Bronchial epithelial cell (primary cell): ENCODE measurements around the gene PLOD2. TPM values are rescaled to one million over a fixed set of nuclear protein-coding genes. Genes with fewer than 3 reads are reported as not detected.

ENCODE experiments used
- DNase-seq: peaks from one replicate; pipeline ENCODE4 v3.0.0-alpha.2; 2010; ENCODE audit warnings: low read depth
- FAIRE-seq: peaks from 2 replicates; lab custom pipeline; 2011; peaks lifted over from hg19 to GRCh38; lab: Jason Lieb, UNC
- H3K27me3 ChIP-seq: 2 replicates; pipeline ENCODE4 v1.5.1; 2011; ENCODE audit warnings: low read length; ENCODE audit not compliant: control insufficient read depth, insufficient read depth
- H3K36me3 ChIP-seq: 2 replicates; pipeline ENCODE4 v1.5.1; 2011; ENCODE audit warnings: low read length; ENCODE audit not compliant: control insufficient read depth, insufficient read depth
- H3K4me3 ChIP-seq: 2 replicates; pipeline ENCODE4 v1.5.1; 2011; ENCODE audit warnings: mild to moderate bottlenecking, low read depth, low read length, control low read depth
- total RNA-seq: library from RNA; depleted of rRNA; stranded (reverse); fragments of >200 nt; gene quantifications from 2 replicates; pipeline ENCODE4 v1.2.1, GENCODE V29; 2014
- TF ChIP-seq, protein P1 (sequence below): IDR thresholded peaks from 2 replicates; pipeline ENCODE4 v1.5.1; 2011; ENCODE audit warnings: mild to moderate bottlenecking, moderate library complexity, low read length, control low read depth, inconsistent platforms; ENCODE audit not compliant: insufficient read depth, severe bottlenecking

Gene PLOD2
- total RNA-seq, 1 donor from 2014 or later, result 36.6 TPM

DNA sequence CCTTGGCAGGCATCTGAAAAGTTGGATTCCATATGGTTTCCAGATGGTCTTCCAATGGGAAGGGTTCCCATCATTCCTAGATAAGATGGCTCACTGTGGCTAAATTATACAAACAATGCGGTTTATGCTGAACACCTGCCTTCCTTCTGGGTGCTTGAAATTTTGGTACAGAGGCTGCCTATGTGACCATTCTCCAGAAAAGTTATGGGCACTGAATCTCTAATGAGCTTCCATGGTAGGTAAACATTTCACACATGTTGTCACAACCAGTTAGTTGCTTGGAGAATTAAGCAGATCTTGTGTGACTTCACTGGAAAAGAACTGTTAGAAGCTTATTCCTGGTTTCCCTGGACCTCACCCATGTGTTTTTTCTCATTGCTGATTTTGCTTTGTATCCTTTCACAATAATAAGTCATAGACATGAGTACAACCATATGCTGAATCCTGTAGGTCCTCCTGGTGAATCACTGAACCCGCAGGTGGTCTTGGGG, 30.1 kb downstream of the PLOD2 start:
- no peak for DNase-seq
- no peak overlapping the region for H3K4me3 ChIP-seq
- FAIRE-seq, result no peak
- TF ChIP-seq, protein P1, sequence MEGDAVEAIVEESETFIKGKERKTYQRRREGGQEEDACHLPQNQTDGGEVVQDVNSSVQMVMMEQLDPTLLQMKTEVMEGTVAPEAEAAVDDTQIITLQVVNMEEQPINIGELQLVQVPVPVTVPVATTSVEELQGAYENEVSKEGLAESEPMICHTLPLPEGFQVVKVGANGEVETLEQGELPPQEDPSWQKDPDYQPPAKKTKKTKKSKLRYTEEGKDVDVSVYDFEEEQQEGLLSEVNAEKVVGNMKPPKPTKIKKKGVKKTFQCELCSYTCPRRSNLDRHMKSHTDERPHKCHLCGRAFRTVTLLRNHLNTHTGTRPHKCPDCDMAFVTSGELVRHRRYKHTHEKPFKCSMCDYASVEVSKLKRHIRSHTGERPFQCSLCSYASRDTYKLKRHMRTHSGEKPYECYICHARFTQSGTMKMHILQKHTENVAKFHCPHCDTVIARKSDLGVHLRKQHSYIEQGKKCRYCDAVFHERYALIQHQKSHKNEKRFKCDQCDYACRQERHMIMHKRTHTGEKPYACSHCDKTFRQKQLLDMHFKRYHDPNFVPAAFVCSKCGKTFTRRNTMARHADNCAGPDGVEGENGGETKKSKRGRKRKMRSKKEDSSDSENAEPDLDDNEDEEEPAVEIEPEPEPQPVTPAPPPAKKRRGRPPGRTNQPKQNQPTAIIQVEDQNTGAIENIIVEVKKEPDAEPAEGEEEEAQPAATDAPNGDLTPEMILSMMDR, result no peak
- H3K36me3 ChIP-seq, result no peaks in the 10 kb centered on the region
- no peaks in the 10 kb centered on the region for H3K27me3 ChIP-seq

DNA sequence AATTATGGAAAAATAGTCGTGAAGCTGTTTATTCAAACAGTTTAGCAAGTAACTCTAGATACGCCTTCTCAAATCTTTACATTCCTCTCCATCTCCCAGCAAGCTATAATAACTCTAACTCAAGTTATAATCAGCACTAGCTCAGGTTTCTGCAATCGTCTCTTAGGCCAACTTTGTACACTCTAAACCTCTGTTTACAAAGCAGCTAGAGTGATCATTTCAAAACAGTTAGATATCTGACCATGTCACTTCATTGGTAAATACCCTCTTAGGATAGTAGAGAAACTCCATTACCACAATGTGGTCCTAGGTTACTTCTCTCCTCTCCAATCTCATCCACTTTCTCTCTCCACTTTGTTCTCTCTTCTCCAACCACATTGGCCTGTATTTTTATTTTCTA, 31.2 kb downstream of the PLOD2 start:
- TF ChIP-seq, protein P1, result no peak
- no peaks in the 10 kb centered on the region for H3K36me3 ChIP-seq
- no peak for DNase-seq
- H3K4me3 ChIP-seq, result no peak overlapping the region
- no peaks in the 10 kb centered on the region for H3K27me3 ChIP-seq
- FAIRE-seq, result no peak

DNA sequence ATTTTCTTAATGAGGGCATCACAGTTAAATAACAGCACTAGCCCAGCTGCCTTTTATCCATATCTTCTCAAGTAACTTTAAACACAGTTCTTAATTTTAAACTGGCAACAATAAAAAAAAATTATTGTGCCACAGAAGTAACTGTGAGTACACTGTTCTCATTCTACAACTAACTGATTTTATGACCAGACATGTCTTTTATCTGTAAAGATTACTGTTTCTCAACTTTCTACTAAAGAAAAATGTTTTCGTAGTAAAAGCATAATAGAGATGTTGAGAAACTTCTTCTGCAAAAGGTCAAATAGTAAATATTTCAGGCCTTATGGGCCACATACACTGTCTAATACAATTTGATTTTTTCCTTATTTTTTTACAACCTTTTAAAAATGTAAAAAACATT, 32.0 kb downstream of the PLOD2 start:
- TF ChIP-seq, protein P1, result no peak
- Histone ChIP-seq H3K36me3 (no peaks in the 10 kb centered on the region), H3K27me3 (no peaks in the 10 kb centered on the region), H3K4me3 (no peak overlapping the region)
- FAIRE-seq, result no peak
- DNase-seq, result no peak

DNA sequence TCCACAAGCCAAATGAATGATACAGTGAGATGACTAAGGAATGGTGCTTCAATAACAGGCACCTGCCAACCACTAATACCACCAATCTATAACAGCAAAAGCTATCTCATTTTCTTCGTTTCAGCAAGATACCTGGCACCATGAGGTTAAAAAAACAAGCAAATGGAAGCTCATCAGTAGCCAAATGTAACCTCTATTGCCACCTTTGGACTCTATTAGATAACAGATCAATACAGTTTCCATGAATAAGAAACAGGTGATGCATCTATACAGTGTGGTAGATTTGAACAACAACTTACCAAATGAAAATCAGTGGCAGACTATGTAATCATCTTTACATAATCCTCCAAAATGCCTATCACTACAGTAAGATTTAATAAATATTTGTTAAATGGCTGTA, 32.8 kb downstream of the PLOD2 start:
- Histone ChIP-seq H3K27me3 (no peaks in the 10 kb centered on the region), H3K4me3 (no peak overlapping the region), H3K36me3 (no peaks in the 10 kb centered on the region)
- no peak for DNase-seq
- no peak for FAIRE-seq
- TF ChIP-seq, protein P1, result no peak

DNA sequence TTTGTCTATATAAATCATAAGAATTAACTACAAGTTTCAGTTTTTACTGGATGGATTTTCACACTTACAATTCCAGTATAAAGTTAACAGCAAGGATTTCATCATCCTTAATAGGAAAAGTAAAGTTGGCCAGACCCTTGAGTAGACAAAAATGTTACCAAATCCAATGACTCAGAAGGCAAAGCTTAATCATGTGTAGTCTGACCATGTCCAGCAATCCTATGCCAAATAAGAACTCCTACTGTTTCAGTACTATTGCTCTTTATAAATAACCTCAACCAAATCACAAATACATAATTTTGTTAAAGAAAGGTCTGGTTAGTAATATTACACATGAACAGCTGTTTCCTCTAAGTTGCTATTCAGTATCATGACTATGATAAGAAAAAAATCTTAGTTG, 35.0 kb downstream of the PLOD2 start:
- DNase-seq, result peak; percentile 95
- TF ChIP-seq, protein P1, result no peak
- H3K36me3 ChIP-seq, result peaks cover 4% of the 10 kb centered on the region
- H3K4me3 ChIP-seq, result no peak overlapping the region
- H3K27me3 ChIP-seq, result no peaks in the 10 kb centered on the region
- FAIRE-seq, result no peak

DNA sequence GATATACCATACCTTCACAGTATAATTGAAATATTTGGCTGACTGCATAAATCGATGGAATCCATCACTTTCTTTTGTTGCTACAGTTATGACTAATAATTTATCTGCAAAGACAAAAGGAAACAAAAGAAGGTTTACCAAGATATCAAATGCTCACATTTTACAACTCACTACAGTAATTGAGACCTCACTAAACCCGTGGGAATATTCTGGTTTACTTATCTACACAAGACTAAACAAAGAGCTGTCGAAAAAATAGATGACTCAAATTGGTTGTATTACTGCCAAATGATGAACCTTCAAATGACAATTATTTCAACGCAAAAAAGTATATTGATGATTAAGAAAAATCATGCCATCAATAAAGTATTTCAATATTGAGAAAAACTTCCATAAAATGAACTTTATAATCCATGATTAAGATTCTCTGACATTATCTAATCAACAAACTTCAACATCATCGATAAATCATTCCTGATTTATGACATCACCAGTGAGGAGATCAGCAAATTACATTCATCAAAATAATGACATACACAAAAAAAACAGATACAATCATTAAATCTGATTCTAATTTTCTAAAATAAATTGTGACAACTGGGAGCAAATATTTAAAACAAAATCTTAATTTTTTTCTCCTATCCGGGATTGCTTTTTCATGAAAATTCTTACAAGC, 36.7 kb downstream of the PLOD2 start:
- Histone ChIP-seq H3K4me3 (no peak overlapping the region), H3K27me3 (no peaks in the 10 kb centered on the region), H3K36me3 (peaks cover 4% of the 10 kb centered on the region)
- no peak for FAIRE-seq
- TF ChIP-seq, protein P1, result no peak
- peak; percentile 20 for DNase-seq
